ENCODE results near the gene CD22.

The CD22 gene

DNA sequence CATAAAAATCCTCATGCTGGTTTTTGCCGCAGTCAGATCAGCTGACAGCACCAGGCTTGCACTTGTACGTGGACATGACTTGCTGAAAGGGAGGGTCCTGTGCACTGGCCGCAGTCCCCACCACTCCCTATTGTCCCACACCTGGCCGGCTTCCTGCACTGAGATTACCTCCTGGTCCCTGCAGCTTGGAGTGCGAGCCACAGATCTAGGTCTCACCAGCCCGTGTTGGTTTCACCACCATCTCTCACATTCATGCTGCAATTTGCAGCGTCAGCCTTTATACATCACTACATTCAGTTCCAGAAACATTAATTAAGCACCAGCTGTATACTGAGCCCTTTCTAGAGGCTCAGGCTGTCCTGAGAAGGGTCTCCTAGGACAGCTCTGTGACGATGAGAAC, 15.0 kb upstream of the CD22 start:
- DNase-seq (ENCODE audit: low read depth in 2 of 2) = no peak

DNA sequence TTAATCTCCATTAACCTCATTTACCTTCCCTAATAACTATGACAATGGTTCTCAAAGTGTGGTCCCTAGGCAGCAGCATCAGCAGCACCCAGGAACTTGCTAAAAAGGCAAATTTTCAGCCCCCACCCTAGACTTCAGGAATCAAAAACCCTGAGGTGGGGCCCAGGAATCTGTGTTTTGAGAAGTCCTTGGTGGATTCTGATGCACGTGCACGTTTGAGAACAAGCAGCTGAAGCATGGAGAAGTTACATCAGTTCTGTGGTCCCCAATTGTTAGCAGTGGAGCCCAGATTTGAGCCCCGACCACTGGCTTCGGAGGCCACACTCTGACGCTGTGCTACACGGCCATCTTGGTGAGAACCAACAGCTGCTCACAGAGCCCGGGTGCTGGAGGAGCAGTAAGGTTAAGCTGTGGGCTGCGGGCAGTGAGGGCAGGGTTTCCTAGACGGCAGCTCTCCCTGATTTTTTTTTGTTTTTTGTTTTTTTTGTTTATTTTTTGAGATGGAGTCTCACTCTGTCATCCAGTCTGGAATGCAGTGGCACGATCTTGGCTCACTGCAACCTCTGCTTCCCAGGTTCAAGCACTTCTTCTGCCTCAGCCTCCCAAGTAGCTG, 14.0 kb upstream of the CD22 start:
- DNase-seq (ENCODE audit: low read depth in 2 of 2) = no peak

DNA sequence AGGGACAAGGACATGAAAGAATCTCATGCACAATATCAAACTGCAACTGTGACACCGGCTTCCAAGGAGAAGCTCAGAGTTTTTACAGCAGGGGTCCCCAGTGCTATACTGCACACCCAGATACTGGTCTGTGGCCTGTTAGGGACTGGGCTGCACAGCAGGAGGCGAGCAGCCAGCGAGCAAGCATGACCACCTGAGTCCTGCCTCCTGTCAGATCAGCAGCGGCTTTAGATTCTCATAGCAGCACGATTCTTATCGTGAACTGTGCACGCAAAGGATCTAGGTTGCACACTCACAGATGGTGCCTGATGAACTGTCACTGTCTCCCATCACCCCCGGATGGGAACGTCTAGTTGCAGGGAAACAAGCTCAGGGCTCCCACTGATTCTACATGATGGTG, 13.1 kb upstream of the CD22 start:
- DNase-seq (ENCODE audit: low read depth in 2 of 2) = no peak

DNA sequence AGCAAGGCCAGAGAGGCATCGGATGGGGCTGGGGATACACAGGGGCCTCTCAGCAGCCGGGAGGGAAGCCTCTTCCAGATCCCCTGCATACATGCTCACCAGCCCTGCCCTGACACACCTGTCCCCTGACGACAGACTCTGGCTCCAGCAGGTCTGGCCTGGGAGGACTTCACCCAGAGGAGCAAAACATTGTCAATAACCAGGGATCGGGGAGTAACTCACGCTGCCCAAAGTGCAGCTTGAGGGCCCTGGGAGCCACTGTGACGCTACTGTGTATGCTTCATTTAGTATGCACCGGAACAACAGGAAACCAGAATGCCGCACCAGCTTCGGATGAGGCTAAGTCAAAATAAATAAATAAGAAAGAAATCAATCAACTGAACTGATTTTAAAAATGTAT, 12.4 kb upstream of the CD22 start:
- no peak for DNase-seq (ENCODE audit: low read depth in 2 of 2)

DNA sequence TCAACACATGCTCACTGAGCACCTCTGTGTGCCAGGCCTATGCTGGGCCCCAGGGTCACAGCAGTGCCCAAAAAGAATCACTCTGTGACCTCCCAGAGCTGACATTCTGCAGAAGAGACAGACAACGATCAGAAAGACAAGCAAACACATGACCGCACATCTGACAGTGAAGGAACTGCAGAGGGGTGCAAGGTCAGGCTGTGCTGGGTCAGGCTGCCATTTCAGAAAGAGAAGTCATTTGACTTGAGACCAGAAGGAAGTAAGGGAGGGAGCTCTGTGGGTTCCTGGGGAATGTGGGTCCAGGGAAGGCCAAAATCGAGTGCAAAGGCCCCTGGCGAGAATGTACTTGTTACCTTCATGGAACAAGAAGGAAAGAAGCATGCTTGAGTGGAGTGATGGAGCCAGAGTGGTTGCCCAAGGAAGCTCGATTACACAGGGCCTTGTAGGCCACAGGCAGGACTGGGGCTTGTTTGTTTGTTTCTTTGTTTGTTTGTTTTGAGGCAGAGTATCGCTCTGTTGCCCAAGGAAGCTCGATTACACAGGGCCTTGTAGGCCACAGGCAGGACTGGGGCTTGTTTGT, 11.4 kb upstream of the CD22 start:
- DNase-seq (ENCODE audit: low read depth in 2 of 2) = no peak

DNA sequence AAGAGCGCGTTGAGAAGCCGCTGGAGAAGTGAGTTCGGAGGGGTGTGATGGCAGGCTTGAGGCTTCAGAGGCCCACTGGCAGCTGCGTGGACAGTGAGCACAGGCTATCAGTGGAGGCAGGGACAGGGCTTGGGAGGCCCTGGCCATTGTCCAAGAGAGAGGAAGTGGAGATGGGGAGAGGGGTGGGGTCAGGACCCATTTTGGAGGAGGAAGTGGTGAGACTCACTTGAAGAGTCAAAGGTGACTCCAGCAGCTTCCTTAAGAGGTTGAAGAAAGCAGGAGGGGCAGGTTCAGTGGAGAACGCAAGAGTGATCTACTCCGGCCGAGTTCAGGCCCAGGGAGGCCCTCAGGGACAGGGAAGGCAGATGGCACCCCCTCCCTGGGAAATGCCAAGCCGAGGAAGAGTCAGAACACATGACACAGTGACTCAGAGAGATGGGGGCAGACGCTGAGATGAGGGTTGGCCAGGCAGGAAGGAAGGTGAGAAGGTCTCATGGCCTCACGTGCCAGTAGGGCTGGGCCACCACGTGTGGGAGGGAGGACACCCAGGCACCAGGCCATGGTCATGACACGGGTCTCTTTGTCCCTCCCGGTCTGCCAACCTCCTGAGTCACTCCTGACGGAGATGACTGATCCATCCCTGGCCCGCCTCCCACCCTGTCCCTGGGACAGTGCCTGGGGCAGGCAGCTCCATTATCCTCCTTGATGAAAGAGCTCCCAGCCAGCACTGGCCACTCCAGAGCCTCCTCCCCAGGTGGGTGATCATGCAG, 10.1 kb upstream of the CD22 start:
- DNase-seq (ENCODE audit: low read depth in 2 of 2) = no peak

DNA sequence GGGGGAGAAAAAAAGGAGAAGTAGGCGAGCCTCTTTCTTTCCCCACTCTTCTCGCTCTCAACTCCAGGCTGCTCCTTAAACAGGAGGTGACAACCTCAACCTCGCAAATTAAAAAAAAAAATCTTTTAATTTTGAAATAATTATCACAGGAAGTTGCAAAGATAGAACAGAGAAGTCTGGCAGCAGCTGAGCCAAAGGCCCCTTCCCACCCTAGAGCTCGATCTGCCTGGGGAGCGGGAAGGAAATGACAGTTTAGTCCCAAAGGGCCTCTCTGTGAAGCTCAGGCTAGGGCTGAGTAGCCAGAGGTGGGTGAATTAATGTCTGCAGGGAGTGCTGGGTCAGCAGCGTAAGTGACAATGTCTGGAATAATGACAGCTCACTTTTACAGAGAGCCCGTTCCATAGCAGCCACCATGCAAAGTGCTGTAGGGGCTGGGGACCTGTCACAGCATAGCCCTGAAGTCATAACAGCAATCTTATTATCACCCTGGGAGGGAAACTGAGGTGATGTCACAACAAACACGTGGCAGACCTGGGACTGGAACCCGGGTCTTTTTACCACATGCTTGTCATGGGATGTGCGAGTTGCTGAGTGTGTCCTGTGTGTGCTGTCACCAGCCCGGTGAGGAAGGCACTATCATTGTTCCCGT, 8.8 kb upstream of the CD22 start:
- no peak for DNase-seq (ENCODE audit: low read depth in 2 of 2)

DNA sequence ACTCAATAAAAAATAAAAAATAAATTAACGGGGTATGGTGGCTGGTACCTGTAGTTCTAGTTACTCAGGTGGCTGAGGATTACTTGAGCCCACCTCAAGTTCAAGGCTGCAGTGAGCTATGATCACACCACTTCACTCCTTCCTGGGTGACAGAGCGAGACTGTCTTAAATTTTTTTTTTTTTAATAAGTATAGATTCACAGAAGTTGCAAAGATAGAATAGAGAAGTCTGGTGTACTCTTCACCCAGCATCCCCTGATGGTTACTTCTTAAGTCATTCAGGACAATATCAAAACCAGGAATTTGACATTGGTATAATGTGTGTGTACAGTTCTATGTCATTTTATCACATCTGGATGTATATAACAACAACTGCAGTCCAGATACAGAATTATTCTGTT, 7.7 kb upstream of the CD22 start:
- no peak for DNase-seq (ENCODE audit: low read depth in 2 of 2)

DNA sequence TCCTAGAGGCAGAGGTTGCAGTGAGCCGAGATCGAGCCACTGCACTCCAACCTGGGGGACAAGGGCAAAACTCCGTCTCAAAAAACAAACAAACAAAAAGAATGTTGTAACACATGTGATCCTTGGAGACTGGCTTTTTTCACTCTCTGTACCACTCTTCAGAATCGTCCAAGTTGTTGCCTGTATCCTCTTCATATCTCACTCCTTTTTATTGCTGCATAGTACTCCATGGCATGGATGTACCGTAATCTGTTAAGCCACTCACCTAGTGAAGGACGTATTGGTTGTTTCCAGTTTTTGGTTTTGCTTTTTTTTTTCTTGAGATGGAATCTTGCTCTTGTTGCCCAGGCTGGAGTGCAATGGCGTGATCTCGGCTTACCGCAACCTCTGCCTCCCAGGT, 7.0 kb upstream of the CD22 start:
- no peak for DNase-seq (ENCODE audit: low read depth in 2 of 2)

DNA sequence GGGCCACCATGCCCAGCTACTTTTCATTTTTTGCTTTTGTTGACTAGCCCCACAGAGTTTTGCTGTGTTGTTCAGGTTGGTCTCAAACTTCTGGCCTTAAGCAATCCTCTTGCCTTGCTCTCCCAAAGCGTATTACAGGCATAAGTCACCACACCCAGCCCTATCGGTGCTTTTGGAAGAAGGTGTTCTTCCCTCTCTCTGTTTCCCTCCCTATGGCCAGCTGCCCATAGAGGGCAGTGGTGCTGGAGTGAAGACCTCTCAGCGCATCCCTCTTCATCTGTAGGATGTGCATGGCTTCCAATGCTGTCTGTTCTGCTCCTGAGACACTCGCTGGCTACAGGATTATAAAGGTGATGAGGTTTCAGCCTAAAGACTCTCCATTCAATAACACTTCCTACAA, 1.3 kb upstream of the CD22 start:
- DNase-seq (ENCODE audit: low read depth in 2 of 2) = no peak

DNA sequence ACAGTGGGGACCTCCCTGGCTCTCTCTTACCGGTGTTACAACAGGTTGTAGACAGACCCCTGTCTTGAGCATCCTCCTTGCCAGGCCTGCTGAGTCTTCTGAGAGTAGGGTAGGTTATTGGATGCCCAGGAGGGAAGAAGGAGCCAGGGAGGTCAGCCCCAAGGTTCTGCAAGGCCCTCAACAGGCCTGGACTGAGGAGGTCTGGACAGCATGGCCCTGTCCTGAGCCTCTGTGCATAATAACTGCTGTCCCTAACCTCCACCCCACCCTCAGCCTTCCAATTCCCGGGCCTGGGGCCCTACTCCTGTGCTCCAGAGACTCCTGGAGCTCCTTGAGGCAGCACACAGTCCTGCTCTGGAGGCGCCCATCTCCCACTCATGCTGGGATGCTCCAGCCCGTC, 336 bp downstream of the CD22 start:
- no peak for DNase-seq (ENCODE audit: low read depth in 2 of 2)

DNA sequence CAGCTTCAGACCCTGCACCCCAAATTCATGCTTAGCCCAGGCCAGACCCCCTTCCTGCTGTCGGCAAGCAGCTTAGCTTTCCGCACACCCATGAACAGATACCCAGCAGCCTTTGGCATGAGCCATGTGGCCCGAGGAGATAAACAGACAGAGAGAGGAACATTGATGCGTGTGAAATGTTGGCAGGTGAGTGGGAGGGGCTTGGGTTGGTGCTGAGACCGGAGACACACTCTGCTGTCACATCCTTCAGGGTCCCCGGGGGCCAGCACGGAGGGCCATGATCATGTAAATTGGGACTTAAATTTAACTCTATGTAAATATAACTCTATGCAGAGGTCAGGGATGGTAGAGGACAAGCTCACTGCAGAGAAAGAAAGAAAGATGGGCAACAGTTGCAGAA, 1.5 kb downstream of the CD22 start:
- DNase-seq (ENCODE audit: low read depth in 2 of 2) = no peak

DNA sequence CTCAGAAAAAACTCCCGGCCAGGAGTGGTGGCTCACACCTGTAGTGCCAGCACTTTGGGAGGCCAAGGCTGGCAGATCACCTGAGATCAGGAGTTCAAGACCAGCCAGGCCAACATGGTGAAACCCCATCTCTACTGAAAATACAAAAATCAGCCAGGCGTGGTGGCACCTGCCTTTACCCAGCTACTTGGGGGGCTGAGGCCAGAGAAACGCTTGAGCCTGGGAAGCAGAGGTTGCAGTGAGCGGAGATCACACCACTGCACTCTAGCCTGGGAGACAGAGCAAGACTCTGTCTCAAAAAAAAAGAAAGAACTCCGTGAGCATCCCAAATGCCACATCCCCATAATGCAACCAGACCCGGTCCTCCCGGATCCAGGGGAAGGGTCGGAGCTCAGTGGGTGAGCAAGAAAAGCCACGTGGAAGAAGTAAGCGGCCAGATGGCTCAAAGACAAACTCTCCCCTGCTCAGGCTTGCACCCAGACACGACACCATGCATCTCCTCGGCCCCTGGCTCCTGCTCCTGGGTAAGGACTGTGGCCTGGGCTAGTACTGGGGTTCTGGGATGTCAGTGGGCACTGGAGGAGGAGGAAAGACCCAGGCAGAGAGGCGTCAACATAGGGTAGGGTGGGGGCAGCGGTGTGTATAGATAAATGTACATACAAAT, 2.7 kb downstream of the CD22 start:
- no peak for DNase-seq (ENCODE audit: low read depth in 2 of 2)

DNA sequence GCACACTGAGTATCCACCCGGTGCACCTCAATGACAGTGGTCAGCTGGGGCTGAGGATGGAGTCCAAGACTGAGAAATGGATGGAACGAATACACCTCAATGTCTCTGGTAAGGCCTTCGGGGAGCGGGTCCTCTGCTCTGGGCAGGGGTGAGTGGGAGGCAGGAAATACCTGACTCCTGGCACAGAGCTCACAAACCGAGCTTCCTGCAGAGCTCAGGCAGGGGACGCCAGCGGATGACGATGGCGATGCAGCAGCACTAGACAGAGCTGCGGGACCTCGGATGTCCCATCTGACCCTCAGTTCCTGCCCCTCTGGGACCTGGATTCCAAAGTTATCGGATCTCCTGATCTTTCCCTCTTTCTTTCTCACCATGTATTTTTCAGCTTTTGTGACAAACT, 3.8 kb downstream of the CD22 start:
- DNase-seq (ENCODE audit: low read depth in 2 of 2) = no peak

DNA sequence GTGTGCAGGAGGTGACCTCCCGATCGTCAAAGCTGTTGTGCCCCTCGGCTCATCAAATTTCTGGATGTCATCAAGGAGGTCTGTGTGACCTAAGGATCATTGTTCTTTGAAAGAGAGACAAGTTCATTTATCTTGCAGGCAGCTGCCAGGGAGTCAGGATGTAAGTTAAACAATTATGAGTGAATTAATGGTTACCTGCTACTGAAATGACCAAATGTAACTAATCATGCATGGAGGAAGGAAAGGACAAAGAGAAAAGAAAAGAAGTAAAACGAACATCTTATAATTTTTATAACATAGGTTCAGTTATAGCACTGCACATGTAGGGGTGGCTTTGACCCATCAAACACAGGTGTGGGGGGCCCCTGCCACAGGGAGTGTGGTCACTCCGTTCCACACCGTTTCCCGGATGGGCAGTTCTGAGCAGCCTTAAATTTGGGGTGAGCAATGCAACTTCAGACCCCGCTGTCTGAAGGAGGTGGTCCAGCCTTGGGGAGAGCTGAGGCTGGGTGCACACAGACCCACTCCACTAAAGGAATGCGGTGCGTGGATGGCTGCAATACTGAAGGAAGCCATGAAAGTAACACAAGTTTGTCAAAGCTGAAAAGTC, 5.3 kb downstream of the CD22 start:
- no peak for DNase-seq (ENCODE audit: low read depth in 2 of 2)

DNA sequence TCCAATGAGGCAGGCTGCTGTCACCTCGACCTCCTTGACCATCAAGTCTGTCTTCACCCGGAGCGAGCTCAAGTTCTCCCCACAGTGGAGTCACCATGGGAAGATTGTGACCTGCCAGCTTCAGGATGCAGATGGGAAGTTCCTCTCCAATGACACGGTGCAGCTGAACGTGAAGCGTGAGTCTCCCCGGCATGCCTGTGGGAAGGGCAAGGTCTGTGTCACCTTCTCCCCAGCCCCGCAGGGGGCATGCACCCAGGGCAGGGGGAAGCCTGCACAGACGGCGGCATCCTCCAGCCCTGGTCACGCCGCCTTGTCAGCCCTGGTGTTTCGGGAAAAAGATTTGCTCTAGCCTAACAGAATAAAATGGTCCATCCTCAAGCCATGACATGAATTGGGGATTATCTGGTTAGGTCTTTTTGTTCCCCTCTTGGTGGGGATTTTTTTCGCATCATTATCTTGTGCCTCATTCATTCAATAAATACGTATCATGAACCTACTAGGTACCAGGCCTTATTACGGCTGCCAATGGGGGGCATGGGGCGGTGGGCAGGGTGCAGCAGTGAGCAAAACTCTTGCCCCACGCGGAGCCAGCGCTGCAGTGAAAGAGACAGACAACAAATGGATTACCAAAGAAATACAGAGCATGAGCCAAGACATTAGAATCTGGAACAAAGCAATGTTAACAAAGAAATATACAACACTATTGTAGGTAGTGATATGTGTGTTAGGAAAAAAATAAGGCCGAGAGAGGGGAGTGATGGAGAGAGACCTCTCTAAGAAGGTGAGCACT, 7.4 kb downstream of the CD22 start:
- DNase-seq (ENCODE audit: low read depth in 2 of 2) = no peak

DNA sequence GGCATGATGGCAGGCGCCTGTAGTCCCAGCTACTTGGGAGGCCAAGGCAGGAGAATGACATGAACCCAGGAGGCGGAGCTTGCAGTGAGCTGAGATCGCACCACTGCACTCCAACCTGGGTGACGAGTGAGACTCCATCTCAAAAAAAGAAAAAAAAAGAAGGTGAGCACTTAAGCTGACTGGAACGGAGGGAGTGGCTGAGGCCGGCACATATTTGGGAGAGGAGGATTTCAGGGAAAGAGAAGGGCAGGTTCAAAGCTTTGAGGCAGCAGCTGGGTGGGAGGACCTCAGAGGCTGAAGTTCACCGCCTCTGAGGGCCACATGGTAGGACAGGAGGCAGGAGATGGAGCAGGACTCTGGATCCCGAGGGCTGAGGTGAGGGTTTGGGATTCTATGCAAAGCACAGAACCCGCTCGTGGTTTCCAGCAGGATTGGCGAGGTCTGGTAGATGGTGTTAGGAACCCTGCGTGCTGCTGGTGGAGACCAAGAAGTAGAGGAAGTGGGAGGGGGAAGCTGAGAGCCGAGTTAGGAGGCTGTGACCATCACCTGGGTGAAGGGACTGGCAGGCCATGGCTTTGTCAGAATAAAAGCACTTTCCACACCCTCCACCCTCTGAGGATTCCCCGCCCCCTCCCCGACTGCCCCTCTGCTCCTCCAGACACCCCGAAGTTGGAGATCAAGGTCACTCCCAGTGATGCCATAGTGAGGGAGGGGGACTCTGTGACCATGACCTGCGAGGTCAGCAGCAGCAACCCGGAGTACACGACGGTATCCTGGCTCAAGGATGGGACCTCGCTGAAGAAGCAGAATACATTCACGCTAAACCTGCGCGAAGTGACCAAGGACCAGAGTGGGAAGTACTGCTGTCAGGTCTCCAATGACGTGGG, 8.4 kb downstream of the CD22 start:
- no peak for DNase-seq (ENCODE audit: low read depth in 2 of 2)

DNA sequence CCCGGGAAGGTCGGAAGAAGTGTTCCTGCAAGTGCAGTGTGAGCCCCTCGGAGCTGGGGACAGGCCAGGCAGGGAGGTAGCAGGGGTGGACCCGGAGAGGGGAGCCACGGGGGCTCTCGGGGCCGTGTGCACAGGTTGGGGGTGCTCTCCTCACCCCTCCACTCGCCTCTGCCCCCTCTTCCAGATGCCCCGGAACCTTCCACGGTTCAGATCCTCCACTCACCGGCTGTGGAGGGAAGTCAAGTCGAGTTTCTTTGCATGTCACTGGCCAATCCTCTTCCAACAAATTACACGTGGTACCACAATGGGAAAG, 9.0 kb downstream of the CD22 start:
- no peak for DNase-seq (ENCODE audit: low read depth in 2 of 2)

DNA sequence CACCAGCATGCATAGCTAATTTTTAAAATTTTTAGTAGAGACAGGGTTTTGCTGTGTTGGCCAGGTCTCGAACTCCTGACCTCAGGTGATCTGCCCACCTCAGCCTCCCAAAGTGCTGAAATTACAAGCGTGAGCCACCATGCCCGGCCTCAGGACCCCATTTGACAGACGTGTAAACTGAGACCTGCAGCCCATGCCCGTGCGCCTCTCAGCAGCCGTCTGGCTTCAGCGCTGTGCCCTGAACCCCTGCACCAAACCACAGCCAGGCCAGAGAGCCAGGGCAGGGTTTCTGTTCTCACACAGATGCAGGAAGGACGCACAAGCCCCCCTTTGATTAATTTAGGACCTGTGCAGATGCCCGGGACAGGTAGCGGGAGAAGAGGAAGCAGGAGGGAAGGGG, 11.4 kb downstream of the CD22 start:
- no peak for DNase-seq (ENCODE audit: low read depth in 2 of 2)

DNA sequence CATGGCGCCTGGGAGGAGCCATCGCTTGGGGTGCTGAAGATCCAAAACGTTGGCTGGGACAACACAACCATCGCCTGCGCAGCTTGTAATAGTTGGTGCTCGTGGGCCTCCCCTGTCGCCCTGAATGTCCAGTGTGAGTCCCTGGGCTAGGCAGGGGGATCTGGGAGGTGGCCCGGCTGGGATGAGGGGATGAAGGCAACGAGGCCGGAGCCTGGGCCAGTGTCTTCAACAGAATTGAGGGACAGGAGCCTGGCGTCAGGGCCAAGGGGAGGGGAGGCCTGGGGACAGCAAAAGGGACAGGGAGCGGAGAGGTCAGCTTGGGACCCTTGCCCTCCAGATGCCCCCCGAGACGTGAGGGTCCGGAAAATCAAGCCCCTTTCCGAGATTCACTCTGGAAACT, 12.0 kb downstream of the CD22 start:
- DNase-seq (ENCODE audit: low read depth in 2 of 2) = no peak
